ENCODE results near the gene PIF1.

PIF1 gene

DNA sequence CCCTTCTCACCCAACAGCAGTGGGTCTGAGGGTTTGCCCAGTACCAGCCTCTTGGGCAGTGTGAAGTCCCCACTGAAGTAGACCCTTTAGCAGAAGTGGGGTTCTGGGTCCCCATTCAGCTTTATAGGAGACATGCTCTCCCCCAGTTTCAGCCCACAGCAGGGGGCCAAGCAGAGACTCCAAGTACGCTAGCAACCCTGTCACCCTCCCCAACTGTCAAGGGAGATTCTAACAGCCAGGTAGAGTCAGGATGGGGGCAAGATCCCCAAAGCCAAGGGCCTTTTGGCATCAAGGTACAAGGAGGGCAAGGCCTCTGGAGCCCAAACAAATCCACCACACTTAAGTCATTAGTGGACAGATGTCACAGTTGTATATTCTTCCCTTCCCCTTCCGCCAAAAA is 51.8 kb downstream of the PIF1 start:
- DNase-seq = no peak

- DNase-seq = no peak
Observed at GRCh38 chr15:64772964-64773363, 52.5 kb downstream of the PIF1 start.

DNA sequence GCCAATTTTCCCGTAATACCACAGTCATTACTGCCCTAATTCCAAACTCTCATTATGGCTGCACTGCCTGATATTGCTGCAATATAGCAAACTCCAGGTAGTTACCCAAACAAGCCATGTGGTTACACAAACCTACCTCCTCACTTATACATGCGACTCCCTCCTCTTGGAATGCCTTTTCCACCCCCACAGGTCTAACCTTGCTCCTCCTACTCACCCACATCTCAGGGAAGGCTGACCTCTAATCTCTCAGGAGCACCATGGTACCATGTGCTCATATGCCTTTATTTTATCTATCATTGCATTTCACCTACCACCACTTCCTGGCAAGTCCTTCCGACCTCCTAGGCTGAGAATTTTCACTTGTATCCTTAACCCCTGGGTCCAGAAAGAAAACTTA is 53.0 kb downstream of the PIF1 start:
- DNase-seq = no peak

DNA sequence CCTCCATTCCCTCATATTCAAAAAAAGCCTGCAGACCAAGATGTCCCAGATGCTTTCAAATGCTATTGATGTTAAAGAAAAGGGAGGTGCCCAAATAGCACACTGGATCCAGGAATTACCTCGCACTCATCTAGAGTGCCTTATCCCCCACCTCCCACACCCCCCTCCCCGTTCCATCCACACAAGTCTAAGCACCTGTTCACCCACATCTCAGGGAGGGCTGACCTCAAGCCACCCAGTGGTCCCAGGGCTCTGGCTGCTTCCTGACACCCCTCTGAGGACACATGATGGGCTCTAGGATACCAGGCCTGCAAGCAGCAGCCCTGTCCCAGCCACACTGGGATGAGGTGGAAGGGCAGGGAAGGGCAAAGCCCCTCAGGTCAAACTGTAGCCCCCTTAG is 54.8 kb downstream of the PIF1 start:
- DNase-seq = no peak

DNA sequence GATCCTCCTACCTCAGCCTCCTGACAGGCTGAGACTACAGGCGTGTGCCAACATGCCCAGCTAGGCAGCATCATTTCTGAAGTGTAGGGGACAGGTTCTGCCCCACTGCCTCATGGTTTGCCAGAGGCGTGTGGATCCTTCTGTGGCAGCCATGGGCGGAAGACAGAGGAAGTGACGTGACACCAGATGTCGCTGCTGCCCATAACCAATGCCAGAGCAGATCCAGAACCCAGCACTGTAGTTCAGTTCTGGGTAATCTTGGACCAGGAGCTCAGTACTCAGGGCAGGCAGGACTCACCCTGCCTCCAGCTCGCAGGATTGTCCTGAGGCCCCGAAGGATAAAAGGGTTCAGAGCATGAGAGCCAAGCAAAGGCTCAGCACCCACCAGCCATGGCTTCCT is 58.2 kb downstream of the PIF1 start:
- peak; percentile 14 for DNase-seq

- DNase-seq = no peak
Observed at GRCh38 chr15:64766058-64766457, 59.4 kb downstream of the PIF1 start.

Measured in DMS53 (cell line).